ENCODE measurements around the gene IVNS1ABP.
A peak's percentile ranks its signal among the peaks of the same experiment; 100 is the strongest.

The IVNS1ABP gene

GRCh38 chr1:185342672-185343259, 25.7 kb upstream of the IVNS1ABP start:
- no peak for TF ChIP-seq CTCF (IDR thresholded peaks at IDR 0.05; ENCODE audit: extremely low read depth, missing control alignments)
- DNase-seq (ENCODE audit: low spot score) = no peak

GRCh38 chr1:185342017-185342416, 25.0 kb upstream of the IVNS1ABP start:
- no peak for TF ChIP-seq CTCF (IDR thresholded peaks at IDR 0.05; ENCODE audit: extremely low read depth, missing control alignments)
- no peak for DNase-seq (ENCODE audit: low spot score)

DNA sequence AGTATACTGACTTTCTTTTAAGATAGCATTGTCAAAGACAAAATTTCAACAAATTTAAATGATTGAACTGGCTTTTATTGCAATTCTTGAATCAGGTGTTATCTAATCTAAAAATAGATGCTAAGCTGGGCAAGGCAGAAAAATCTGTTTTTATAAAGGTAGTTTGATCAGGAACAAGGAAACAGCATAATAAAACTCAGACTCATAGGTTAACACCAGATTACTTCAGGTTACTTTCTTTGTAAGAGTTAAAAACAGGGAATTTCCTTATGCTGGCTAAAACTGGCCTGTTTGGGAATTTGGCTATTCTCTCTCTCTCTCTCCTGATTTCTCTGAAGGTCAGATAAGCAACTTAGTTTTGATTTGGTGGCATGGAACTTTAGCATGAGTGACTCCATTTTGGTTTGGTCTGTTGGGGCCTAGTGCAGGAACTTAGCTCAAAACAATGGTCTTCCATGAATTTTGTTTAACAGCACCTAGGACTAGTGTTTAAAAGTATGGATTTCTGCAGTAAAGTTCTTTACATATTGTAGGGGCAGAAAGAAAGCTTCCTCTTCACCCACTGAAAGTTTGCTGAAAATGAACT, 24.2 kb upstream of the IVNS1ABP start:
- no peak for DNase-seq (ENCODE audit: low spot score)
- TF ChIP-seq CTCF (IDR thresholded peaks at IDR 0.05; ENCODE audit: extremely low read depth, missing control alignments) = no peak

DNA sequence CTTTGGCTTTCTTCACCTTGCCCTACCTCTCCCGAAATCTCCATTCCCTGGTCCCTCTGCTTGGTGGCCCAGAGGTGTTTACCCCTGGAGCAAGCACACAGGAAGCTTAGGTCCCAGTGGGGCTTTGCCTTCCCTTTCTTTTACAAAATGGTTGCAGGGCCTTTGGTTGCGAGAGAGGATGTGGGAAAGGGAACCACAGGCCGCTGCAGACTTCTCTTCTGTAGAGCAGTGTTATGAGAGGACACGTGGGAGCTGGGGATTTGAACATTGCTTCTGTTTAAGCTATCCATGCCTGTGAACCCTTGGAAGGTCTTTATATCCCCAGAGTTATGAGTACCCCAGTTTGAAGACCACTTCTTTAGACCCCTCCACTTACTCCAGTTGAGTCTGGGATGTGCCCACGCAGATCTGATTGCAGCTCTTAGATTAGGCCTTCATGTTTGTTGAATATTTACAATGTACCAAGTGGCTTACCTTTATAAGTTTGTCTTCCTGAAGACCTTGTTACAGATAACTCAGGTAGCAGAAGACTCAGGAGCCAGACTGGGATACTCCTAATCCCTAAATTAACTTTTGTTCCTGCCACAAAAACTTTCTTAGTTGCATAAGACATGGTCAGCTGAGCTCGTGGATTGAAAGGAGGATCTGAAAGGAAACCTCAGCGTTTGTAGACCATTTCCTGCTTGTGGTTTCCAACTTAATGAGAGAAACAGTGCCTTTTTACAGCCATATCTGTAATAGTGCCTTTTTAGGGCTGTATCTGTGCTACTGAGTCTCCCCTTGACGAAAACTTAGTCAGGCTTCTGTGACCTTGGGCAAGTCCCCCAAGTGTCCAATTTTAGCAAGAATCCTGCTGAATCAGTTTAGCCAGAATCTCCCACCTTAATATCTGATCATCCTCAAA, 21.9 kb upstream of the IVNS1ABP start:
- no peak for TF ChIP-seq CTCF (IDR thresholded peaks at IDR 0.05; ENCODE audit: extremely low read depth, missing control alignments)
- DNase-seq (ENCODE audit: low spot score) = peak; percentile 57

- TF ChIP-seq CTCF (IDR thresholded peaks at IDR 0.05; ENCODE audit: extremely low read depth, missing control alignments) = no peak
- DNase-seq (ENCODE audit: low spot score) = no peak
These were observed 20.2 kb upstream of the IVNS1ABP start for GRCh38 chr1:185337246-185337645.

DNA sequence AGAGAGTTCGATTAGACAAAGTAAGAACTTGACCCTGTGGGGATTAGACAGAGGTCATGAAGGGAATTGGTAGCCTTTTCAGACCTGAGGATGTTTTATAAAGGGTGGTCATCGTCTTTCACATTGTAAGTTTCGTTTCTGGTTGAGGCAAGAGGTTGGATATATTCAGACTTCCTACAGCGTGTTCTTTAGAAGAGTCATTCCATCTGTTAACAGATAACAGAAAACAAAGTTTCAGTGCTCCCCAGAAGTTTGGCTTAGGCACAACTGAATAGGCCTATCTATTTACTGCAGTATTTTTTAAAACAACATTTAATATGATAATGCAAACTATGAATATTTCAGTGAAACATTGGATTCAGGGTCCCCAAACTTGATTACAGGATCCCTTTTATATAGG, 17.1 kb upstream of the IVNS1ABP start:
- no peak for DNase-seq (ENCODE audit: low spot score)
- no peak for TF ChIP-seq CTCF (IDR thresholded peaks at IDR 0.05; ENCODE audit: extremely low read depth, missing control alignments)

DNA sequence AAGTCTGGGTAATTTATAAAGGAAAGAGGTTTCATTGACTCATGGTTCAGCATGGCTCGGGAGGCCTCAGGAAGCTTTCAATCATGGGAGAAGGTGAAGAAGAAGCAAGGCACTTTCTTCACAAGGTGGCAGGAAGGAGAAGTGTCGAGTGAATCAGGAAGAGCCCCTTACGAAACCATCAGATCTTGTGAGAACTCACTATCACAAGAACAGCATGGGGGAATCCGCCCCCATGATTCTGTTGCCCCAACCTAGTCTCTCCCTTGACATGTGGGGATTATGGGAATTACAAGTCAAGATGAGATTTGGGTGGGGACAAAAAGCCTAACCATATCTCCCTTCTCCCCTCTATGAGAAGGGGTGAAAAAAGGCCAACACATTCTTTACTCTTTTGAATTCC, 11.2 kb upstream of the IVNS1ABP start:
- no peak for TF ChIP-seq CTCF (IDR thresholded peaks at IDR 0.05; ENCODE audit: extremely low read depth, missing control alignments)
- no peak for DNase-seq (ENCODE audit: low spot score)

All from GM20000 (cell line).